Endometrium (tissue), 2 donors: Measurements from ENCODE around the gene GRIA4.
"Not testable (repeated sequence)": the region's sequence is repeated elsewhere in the genome, so short reads cannot be mapped to it uniquely, and the experiment has no call there.

Source experiments
- FAIRE-seq: peaks from 2 replicates; lab custom pipeline; 2012; peaks lifted over from hg19 to GRCh38; lab: Jason Lieb, UNC
- donor health status: control.
- donor health status: control.

The GRIA4 gene

DNA sequence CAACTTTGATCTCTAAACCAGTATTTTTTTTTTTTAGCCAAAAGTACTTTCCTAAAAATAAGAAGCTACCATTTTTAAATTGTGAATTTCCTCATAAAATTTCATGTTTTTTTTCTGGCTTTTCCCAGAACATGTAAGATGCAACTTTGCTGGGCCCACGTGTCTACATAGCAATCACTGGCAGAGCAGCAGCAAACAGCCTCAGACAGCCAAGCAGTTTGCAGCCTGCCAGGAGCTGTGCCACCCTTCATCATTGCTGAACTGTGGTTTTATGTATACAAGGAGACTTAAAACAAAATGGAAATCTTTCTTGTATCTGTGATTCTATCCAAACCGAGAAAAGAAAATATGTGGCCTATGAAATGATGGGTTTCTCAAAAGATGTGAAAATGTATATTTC, 110.2 kb downstream of the GRIA4 start:
- FAIRE-seq = no peak

DNA sequence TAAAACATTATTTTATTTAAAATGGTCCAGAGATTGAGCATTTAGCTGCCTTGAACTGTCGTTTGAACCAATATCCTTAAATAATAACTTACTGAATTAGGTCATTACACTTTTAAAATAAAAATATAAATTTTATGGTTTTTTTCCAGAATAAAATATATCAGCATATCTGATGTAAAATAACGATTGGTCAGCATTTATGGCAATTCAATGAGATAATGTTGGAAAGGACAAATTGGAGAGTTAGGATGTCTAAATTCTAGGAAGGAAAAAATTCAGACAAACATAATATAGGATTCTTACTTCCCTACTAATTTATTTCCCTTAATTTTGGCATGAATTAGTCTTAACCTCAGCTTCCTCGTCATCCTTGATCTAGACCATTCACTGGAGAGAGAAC, 113.4 kb downstream of the GRIA4 start:
- FAIRE-seq = no peak

DNA sequence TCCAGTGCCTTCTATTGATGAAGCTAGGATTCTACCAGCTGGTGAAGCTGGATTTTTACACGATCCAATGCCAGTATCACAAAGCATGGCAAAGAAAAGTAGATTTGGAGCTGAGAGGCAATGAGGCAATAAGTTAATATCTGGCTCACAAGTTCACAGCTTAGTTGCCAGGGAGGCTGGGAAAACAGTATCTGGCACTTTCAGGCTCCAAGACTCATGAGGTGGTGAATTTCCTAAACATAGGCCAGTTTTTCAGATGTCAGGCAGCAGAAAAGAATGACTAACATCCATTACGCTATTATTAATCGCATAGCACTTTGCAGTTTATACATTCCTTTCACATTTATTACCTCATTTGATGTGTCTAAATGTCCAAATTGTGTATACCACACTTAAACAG, 122.7 kb downstream of the GRIA4 start:
- no peak for FAIRE-seq

DNA sequence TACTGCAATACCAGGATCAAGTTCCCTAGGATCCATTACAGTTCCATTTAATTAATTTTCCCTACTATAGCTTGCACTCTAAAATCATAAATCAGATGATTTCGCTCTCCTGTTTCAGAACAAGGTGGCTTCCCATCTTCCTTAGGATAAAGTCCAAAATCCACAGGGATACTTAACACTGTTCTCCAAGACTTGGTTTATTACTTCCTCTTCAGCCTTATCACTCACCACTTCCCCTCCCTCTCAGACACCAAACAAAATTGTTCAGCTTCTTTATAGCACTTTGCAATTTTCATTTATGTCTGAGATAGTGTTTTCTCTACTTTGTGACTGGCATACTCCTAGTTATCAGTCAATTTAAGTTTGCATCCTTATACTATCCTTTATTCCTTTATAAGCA, 124.6 kb downstream of the GRIA4 start:
- no peak for FAIRE-seq

DNA sequence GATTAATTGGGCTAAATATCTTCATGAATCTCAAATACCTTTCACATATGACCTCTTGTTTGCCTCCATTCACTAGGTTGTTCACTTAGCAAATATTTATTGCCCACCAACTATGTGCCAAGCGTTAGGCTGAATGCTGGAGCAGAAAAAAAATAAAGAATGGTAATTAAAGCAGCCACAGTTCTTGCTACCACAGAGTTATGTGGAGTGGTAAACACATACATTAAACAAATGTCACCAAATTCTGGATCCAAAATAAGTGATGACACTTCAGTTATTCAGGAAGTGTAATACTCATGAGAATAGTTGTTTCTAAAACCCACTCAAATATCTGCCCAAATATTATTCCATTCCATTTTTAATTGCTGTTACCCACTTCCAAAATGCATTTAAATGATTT, 128.4 kb downstream of the GRIA4 start:
- no peak for FAIRE-seq

DNA sequence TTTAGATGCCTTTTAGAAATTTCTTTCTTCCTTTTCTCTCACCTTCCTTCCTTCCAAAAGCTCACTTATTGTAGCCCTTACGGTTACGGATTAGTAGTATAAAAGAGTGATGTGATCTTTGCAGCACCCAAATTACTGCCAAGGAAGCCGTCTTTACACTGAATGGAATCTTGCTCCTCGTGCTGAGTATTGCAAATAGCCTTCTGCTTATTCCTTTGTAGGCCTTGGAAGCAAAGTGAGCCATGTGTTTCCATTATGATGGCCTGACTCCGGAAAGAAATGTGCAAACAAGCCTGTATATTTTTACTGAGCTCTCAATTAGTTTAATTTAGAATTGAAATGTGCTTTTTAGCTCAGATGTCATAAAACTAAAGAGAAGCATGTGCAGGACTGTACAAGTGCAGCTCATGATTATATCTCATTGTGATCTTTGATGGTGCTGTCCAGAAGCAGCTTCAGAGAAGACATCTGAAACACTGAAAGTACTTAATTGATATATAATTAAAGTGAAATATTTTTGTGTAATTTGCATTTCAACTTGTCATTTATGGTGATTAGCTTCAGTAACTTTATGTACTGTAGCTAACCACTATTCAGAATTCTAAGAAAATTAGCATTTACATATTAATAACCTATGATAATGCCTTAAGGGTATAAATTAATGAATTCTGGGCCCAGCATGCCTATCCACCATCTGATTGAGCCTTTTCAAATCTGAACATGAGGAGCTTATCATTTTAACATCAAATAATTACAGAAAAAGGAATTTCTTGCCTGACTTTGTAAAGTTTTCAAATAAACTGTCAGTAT, 129.3 kb downstream of the GRIA4 start:
- FAIRE-seq = no peak

DNA sequence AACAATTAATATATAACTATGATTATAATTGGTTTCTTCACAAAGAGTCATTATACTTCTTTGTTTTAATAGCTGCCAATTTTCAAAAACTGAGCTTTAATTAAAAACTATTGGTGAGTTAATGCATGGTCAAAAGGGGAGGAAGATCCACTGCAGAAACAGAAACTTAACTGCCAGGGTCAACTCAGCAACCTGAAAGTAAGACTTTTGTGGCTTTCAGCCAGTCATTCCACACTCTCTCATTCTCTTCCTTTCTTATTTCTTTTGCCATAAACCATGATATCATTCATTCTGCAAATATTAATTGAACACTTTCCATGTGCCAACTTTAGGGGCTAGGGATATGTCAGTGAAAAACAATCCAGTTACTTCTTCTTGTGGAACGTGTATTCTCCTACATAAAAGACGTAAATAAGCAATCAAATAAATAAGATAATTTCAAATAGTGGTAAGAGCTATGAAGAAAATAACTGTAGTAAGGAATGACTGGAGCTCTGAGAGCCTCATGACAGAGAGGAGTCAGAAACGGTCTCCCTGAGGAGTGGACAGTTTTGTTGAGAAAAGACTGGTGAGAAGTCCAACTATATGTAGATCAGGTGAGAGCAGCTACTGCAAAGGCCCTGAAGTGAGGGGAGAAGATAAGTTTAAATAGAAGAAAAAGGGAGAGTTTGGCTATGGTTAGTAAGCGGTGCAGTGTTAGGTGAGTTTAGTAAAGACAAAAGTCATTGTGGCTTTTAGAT, 130.5 kb downstream of the GRIA4 start:
- FAIRE-seq = no peak

DNA sequence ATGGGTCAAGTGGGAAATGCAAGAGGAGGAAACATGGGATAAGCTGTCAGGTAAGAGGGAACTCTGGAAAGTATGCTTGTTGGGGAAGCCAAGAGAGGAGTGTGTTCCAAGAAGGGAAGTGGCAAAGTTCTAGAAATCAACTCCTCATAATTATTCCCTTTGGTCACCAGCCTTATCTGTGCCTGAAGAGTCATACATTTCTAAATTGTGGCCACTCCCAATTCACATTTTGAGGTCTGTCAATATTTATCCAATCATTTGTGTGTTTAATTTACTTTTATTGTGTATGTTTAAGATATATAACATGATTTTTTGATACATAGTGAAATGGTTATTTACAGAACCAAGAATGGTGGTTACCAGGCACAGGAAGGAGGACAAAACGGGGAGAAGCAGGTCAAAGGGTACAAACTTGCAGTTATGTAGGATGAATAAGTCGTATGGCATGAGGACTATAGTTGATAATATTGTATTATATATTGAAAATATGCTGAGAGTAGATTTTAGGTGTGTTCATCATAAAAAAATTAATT, 131.7 kb downstream of the GRIA4 start:
- no peak for FAIRE-seq

DNA sequence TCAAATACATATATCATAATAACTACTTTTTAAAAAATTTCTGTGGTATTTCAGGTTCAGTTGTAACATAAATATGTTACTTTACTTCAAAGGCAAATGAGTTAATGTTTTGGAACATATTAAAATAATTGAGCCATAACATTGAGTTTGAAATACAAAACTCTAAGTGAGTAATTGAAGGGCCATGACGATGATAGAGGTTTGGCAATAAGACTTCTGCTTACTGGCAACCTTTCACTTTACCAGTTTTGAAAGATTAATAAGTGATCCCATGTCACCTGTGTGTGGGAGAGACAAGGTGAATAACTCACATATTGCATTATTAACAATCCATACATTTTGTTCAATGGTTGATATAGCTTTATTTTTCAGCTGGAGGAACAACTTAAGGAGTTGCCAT, 144.4 kb downstream of the GRIA4 start:
- FAIRE-seq = no peak

DNA sequence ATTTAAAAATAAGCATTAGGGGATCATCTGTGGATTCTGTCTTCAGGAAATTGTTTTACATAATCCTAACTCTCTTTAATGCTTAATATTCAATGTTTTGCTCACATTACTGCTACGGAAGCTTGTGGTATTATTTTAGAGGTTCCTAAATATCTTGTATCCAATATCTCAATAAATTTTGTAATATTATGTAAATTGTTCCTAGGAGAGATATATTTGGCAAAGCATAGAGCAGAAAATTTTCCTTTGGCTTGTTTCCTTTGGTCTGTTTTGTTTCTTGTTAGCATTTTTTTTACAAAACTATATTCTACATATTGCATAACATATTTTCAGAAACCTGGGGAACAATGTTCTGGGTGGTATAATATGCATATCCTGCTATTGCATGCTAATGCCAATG, 144.8 kb downstream of the GRIA4 start:
- FAIRE-seq = no peak

DNA sequence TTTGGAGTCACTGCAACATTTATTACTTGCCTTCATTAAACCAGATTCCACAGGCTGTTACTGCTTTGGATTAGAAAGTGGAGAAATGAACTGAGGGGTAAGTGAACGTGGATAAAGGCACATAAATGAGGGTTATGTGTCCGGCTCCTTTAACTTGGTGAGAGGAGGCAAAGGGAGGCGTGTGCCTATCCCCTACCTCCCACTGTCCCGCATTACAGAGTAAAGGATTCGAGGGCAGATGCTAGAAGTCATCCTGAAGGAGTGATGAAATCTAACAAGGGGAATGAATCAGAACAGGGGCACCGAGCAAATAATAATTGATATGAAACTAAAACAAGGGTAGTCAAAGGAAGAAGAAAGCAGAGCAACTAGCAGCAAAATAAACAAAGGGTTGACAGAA, 147.2 kb downstream of the GRIA4 start:
- no peak for FAIRE-seq

DNA sequence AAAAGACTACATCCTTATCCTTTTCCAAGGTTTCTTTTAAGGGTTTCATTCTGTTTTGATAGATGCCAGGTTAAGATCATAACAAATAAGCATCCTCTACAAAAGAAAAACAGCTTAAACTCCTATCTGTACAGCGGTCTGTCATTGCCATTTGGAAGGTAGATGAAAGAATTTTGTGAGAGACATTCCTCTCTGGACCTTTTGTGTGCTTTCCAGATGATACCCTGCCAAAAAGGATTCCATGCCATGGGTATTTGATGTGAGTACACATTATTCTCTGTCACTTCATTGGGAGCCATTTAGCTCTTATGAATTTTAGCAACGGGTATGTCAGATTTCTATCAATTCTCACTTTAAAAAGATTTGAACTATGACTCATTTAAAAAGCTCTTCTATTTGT, 153.7 kb downstream of the GRIA4 start:
- no peak for FAIRE-seq

DNA sequence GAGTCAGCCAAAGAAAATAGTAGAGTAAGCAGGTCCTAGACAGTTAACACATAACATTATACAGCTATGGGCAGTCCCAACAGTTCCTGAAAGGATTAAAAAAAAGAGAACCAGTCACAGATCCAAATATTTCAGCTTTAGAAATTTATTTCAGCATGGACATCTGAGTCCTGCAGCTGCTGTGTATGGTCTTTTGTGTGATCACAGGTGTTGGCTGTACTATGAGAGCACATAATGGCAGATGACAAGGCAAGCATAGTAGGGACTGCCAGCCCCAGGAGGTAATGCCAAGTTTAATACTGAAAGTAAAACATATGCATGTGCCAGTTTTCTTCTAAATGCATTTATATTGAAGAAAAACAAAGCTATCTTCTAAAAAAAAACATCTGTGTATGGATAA, 158.1 kb downstream of the GRIA4 start:
- no peak for FAIRE-seq

DNA sequence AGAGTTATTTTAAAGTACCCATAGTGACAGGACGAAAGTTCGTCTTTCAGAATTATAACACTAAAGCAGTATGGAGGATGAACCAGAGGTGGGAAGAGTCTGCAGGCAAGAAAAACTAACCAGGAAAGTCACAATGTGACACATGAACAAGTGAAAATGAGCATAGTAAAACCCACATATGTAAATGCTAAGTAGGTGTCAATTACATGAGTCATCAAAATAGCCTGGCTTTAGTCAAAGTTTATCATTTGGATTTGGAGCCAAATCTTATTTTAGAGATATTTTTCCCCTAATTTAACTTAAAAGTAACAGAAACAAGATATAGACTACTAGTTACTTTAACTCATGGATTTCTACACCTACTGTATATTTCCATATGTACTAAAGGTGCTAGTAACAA, 159.8 kb downstream of the GRIA4 start:
- no peak for FAIRE-seq

DNA sequence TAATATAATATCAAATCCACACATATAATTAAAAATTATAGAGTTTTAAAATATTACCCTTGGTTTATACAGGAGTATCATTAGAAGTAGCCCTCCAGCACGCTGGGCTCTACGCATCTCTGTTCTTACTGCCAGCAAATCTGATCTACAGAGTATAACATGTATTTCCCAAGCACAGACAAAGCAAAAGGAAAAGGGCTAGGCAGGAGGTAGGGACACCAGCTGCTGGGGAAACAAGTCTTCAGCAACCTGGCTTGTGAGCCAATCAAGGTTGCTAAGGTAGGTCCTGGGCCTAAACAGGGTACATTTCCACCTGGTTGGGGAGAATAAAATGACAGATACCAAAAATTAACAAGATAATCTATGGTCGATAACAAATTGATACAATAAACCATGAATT, 163.6 kb downstream of the GRIA4 start:
- not testable (repeated sequence) for FAIRE-seq

DNA sequence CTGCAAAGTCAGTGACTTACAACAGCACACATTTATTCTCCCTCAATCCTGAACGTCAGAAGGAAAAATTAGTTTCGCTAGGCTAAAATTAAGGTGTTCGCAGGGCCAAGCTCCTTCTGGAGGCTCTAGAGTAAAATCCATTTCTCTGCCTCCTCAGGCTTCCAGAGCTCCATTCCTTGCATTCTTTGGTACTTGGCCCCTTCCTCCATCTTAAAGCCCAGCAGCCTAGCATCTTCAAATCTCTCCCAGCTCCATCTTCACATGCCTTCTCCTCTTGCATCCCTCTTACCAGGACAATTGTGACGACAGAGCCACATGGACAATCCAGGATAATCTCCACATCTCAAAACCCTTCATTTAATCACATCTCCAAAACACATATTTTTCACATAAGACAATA, 165.0 kb downstream of the GRIA4 start:
- no peak for FAIRE-seq

DNA sequence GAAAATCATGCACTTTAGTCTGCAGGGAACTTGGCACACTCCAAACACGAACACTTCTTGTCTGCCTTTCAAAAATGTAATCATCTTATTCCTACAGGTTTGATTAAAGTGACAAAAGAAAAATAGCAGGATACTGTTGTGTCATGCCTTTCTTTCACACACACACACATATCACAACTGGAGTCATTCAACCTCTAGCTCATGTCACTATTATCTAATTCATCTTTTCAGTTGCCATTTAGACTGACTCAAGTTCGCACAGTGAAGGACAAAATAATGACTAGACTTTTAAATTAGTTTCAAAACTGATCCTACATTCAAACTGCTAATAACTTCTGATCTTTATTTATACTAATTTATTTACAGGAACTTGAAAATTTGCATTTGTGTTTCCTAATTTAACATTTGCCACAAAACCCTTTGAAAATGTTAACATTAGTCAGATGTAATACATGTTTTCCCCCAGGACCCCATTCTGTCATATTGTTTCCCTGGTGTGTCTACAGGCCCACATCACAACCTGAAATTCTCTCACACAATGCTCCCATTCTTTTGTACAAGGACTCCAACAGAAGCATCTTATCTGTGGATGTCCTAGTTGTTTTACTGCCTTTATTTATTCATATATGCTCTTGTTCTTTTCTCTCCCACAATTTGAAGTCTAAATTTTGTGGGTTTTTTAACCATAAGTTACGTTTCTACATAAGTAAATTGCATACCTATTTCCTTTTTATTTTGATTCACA, 171.1 kb downstream of the GRIA4 start:
- FAIRE-seq = no peak

DNA sequence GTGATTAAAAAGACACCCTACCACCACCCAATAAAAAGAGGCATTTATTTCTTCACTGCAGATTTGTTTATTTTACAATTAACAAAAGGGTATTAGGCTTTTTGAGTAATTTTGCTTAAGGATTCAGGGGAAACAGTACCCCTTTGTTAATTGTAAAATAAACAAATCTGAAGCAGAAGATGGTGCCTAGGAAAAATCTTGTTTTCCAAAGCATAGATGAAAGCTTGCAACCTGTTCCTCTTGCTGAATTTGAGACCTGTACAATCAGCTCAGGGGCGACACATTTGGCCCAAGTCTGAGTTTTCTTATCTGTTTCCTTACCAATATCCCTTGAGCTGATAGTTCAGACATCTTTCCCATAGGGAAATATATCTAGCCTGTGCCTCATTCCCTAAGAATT, 171.9 kb downstream of the GRIA4 start:
- no peak for FAIRE-seq

DNA sequence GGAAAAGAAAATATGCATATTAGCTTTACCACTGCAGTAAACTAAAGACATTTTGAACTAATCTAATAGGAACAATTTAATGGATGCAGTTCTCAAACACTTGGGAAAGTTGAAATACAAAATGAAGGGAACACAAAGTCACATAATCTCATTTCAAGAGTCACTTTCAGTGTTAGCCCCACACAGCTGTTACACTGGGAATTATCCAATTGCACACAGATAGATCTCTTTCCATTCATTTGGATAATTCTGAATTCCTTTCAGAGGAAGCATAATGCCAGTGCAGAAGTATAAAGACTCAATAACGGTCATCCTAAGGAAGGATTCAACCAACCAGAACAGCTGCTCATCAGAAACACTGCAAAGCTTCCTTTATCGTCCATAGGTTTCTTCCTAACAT, 173.3 kb downstream of the GRIA4 start:
- no peak for FAIRE-seq

DNA sequence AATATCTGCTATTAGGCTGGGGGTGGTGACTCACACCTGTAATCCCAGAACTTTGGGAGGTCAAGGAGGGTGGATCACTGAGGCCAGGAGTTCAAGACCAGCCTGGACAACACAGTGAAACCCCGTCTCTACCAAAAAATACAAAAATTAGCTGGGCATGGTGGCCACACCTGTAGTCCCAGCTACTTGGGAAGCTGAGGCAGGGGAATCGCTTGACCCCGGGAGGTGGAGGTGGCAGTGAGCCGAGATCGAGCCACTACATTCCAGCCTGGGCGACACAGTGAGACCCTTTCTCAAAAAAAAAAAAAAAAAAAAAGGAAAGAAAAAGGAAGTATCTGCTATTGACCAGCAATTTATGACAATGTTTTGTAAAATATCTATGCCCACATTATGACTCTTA, 176.0 kb downstream of the GRIA4 start:
- not testable (repeated sequence) for FAIRE-seq

DNA sequence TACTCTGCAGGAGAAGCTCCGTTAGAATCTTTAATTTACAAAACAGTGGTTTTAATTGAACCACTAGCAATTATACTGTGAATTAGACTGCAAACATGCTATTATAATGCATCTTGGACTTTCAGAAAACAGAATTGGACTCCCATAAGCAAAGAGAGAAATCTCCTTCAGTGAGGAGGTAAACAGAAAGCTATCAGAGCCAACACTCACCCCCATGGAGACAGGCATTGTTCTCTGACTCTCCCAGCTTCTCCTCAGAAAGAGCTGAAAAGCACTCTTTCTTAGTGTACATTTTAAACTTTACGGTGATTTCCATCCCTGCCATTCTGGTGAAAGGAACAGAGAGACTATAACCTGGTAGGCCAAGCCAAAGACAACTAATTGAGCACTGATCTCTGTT, 176.9 kb downstream of the GRIA4 start:
- no peak for FAIRE-seq

DNA sequence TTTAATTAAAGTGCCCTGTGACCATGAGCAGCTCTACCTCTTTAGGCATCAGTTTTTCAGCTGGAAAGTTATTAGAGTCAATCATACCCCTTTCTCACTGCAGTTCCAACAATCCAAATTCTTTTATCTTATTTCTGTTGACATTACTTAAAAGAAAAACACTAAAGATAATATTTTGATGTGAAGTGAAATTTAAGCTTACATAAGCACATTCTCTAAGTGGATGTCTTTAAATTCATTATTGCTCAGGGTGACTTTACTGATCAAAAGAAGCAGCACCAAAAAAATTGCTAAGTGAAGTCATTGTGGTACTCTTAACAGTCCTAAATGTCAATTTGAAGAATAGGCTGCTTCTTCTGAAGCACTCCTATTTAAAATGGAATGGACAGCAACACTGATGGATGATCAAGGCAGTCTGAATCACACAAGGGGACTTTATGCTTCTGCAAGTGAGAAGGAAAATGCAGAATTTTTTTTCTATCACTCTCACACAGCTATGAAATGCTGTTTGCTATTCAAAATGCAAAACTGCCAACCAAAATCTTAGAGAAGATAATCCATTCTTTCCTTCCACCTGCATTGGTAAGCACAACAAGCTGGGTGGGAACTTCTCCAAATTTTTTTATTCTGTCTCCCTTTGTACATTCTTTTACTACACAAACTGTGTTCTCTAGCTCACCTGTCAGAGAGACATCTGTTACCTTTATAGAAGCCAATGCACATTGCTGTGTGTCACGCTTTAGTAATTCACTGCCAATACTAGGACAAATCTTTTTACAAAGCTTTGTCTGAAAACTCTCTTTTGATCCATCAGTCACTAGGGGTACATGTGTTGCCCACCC, 179.9 kb downstream of the GRIA4 start:
- no peak for FAIRE-seq
